ENCODE data around the gene CD46. TPM values are rescaled to one million over a fixed set of nuclear protein-coding genes. Genes with fewer than 3 reads are reported as not detected.
"Not testable (repeated sequence)": the region's sequence is repeated elsewhere in the genome, so short reads cannot be mapped to it uniquely, and the experiment has no call there.

The CD46 gene
- 100 to 1,000 TPM in 1 of 2 donors, 10 to 100 TPM in 1; 79.6 to 154 TPM for polyA plus RNA-seq

GRCh38 chr1:207751790-207752455 is at the start of gene CD46:
Gene CD46, plus strand, starts transcription at chr1:207752054. Its CDS starts 159 bp downstream, at chr1:207752213.
- H3K27ac ChIP-seq (ENCODE audit: low read depth in 2 of 2, low read length in 1 of 2): peak within 1 kb of the TSS; percentile 99

GRCh38 chr1:207702317-207702716 is 49.5 kb upstream of the CD46 start:
- no peak overlapping the region for H3K27ac ChIP-seq (ENCODE audit: low read depth in 2 of 2, low read length in 1 of 2)
- no peak overlapping the region for H3K4me3 ChIP-seq (ENCODE audit: low read depth in 1 of 2, low read length in 2 of 2)
- H3K4me1 ChIP-seq (ENCODE audit: control insufficient read depth in 2 of 2, insufficient read depth in 2 of 2, low read length in 1 of 2): no peaks in the 10 kb centered on the region
- H3K9me3 ChIP-seq (ENCODE audit: control insufficient read depth in 2 of 2, insufficient read depth in 1 of 2, low read depth in 1 of 2, low read length in 1 of 2): no peaks in the 10 kb centered on the region
- H3K36me3 ChIP-seq (ENCODE audit: control insufficient read depth in 2 of 2, insufficient read depth in 2 of 2, low read length in 1 of 2): no peaks in the 10 kb centered on the region
- 65 to 72% methylated on average over 1 of the region's 1 CpG for WGBS, 2 donors
- H3K27me3 ChIP-seq (ENCODE audit: control insufficient read depth in 1 of 2, insufficient read depth in 2 of 2, low read length in 2 of 2): no peaks in the 10 kb centered on the region

More at GRCh38 chr1:207751790-207752455, at the start of gene CD46:
- Histone ChIP-seq H3K4me3 (ENCODE audit: low read depth in 1 of 2, low read length in 2 of 2) (peak within 1 kb of the TSS; percentile 91 to 99), H3K27me3 (ENCODE audit: control insufficient read depth in 1 of 2, insufficient read depth in 2 of 2, low read length in 2 of 2) (no peaks in the 10 kb centered on the region), H3K4me1 (ENCODE audit: control insufficient read depth in 2 of 2, insufficient read depth in 2 of 2, low read length in 1 of 2) (peaks cover 2 to 8% of the 10 kb centered on the region in 2 donors), H3K9me3 (ENCODE audit: control insufficient read depth in 2 of 2, insufficient read depth in 1 of 2, low read depth in 1 of 2, low read length in 1 of 2) (no peaks in the 10 kb centered on the region), H3K36me3 (ENCODE audit: control insufficient read depth in 2 of 2, insufficient read depth in 2 of 2, low read length in 1 of 2) (no peaks in the 10 kb centered on the region)
- WGBS, 2 donors: 0% methylated on average over 55 of the region's 55 CpGs

- Histone ChIP-seq H3K9me3 (ENCODE audit: control insufficient read depth in 2 of 2, insufficient read depth in 1 of 2, low read depth in 1 of 2, low read length in 1 of 2) (no peaks in the 10 kb centered on the region), H3K27ac (ENCODE audit: low read depth in 2 of 2, low read length in 1 of 2) (no peak overlapping the region), H3K27me3 (ENCODE audit: control insufficient read depth in 1 of 2, insufficient read depth in 2 of 2, low read length in 2 of 2) (no peaks in the 10 kb centered on the region), H3K36me3 (ENCODE audit: control insufficient read depth in 2 of 2, insufficient read depth in 2 of 2, low read length in 1 of 2) (no peaks in the 10 kb centered on the region), H3K4me1 (ENCODE audit: control insufficient read depth in 2 of 2, insufficient read depth in 2 of 2, low read length in 1 of 2) (no peaks in the 10 kb centered on the region), H3K4me3 (ENCODE audit: low read depth in 1 of 2, low read length in 2 of 2) (no peak overlapping the region)
- WGBS, 2 donors: 92 to 97% methylated on average over 5 of the region's 5 CpGs
These were observed 48.1 kb upstream of the CD46 start for GRCh38 chr1:207703712-207704111.

- H3K27ac ChIP-seq (ENCODE audit: low read depth in 2 of 2, low read length in 1 of 2); H3K27me3 ChIP-seq (ENCODE audit: control insufficient read depth in 1 of 2, insufficient read depth in 2 of 2, low read length in 2 of 2); H3K9me3 ChIP-seq (ENCODE audit: control insufficient read depth in 2 of 2, insufficient read depth in 1 of 2, low read depth in 1 of 2, low read length in 1 of 2); H3K4me1 ChIP-seq (ENCODE audit: control insufficient read depth in 2 of 2, insufficient read depth in 2 of 2, low read length in 1 of 2); H3K4me3 ChIP-seq (ENCODE audit: low read depth in 1 of 2, low read length in 2 of 2); H3K36me3 ChIP-seq (ENCODE audit: control insufficient read depth in 2 of 2, insufficient read depth in 2 of 2, low read length in 1 of 2): not testable (repeated sequence)
- 62 to 63% methylated on average over 3 of the region's 3 CpGs for WGBS, 2 donors
These were observed 43.9 kb upstream of the CD46 start for GRCh38 chr1:207708004-207708403.

- Histone ChIP-seq H3K27ac (ENCODE audit: low read depth in 2 of 2, low read length in 1 of 2) (no peak overlapping the region), H3K4me1 (ENCODE audit: control insufficient read depth in 2 of 2, insufficient read depth in 2 of 2, low read length in 1 of 2) (no peaks in the 10 kb centered on the region), H3K9me3 (ENCODE audit: control insufficient read depth in 2 of 2, insufficient read depth in 1 of 2, low read depth in 1 of 2, low read length in 1 of 2) (no peaks in the 10 kb centered on the region), H3K27me3 (ENCODE audit: control insufficient read depth in 1 of 2, insufficient read depth in 2 of 2, low read length in 2 of 2) (no peaks in the 10 kb centered on the region), H3K36me3 (ENCODE audit: control insufficient read depth in 2 of 2, insufficient read depth in 2 of 2, low read length in 1 of 2) (no peaks in the 10 kb centered on the region), H3K4me3 (ENCODE audit: low read depth in 1 of 2, low read length in 2 of 2) (no peak overlapping the region)
- WGBS, 2 donors: 61 to 67% methylated on average over 5 of the region's 5 CpGs
These were observed 40.6 kb upstream of the CD46 start for GRCh38 chr1:207711285-207711684.

GRCh38 chr1:207712701-207713100 is 39.2 kb upstream of the CD46 start:
- H3K36me3 ChIP-seq (ENCODE audit: control insufficient read depth in 2 of 2, insufficient read depth in 2 of 2, low read length in 1 of 2); H3K9me3 ChIP-seq (ENCODE audit: control insufficient read depth in 2 of 2, insufficient read depth in 1 of 2, low read depth in 1 of 2, low read length in 1 of 2); H3K4me3 ChIP-seq (ENCODE audit: low read depth in 1 of 2, low read length in 2 of 2); H3K27me3 ChIP-seq (ENCODE audit: control insufficient read depth in 1 of 2, insufficient read depth in 2 of 2, low read length in 2 of 2); H3K27ac ChIP-seq (ENCODE audit: low read depth in 2 of 2, low read length in 1 of 2); H3K4me1 ChIP-seq (ENCODE audit: control insufficient read depth in 2 of 2, insufficient read depth in 2 of 2, low read length in 1 of 2): not testable (repeated sequence)
- WGBS, 2 donors: 71 to 77% methylated on average over 3 of the region's 3 CpGs

GRCh38 chr1:207713529-207713928 is 38.3 kb upstream of the CD46 start:
- no peaks in the 10 kb centered on the region for H3K4me1 ChIP-seq (ENCODE audit: control insufficient read depth in 2 of 2, insufficient read depth in 2 of 2, low read length in 1 of 2)
- H3K4me3 ChIP-seq (ENCODE audit: low read depth in 1 of 2, low read length in 2 of 2): no peak overlapping the region
- H3K9me3 ChIP-seq (ENCODE audit: control insufficient read depth in 2 of 2, insufficient read depth in 1 of 2, low read depth in 1 of 2, low read length in 1 of 2): no peaks in the 10 kb centered on the region
- WGBS, 2 donors: 91 to 97% methylated on average over 12 of the region's 12 CpGs
- H3K27me3 ChIP-seq (ENCODE audit: control insufficient read depth in 1 of 2, insufficient read depth in 2 of 2, low read length in 2 of 2): no peaks in the 10 kb centered on the region
- no peak overlapping the region for H3K27ac ChIP-seq (ENCODE audit: low read depth in 2 of 2, low read length in 1 of 2)
- no peaks in the 10 kb centered on the region for H3K36me3 ChIP-seq (ENCODE audit: control insufficient read depth in 2 of 2, insufficient read depth in 2 of 2, low read length in 1 of 2)

GRCh38 chr1:207719234-207719633 is 32.6 kb upstream of the CD46 start:
- H3K9me3 ChIP-seq (ENCODE audit: control insufficient read depth in 2 of 2, insufficient read depth in 1 of 2, low read depth in 1 of 2, low read length in 1 of 2): no peaks in the 10 kb centered on the region
- no peaks in the 10 kb centered on the region for H3K4me1 ChIP-seq (ENCODE audit: control insufficient read depth in 2 of 2, insufficient read depth in 2 of 2, low read length in 1 of 2)
- no peaks in the 10 kb centered on the region for H3K36me3 ChIP-seq (ENCODE audit: control insufficient read depth in 2 of 2, insufficient read depth in 2 of 2, low read length in 1 of 2)
- no peaks in the 10 kb centered on the region for H3K27me3 ChIP-seq (ENCODE audit: control insufficient read depth in 1 of 2, insufficient read depth in 2 of 2, low read length in 2 of 2)
- no peak overlapping the region for H3K27ac ChIP-seq (ENCODE audit: low read depth in 2 of 2, low read length in 1 of 2)
- no peak overlapping the region for H3K4me3 ChIP-seq (ENCODE audit: low read depth in 1 of 2, low read length in 2 of 2)
- 82 to 92% methylated on average over 2 of the region's 2 CpGs for WGBS, 2 donors

- not testable (repeated sequence) for H3K36me3 ChIP-seq (ENCODE audit: control insufficient read depth in 2 of 2, insufficient read depth in 2 of 2, low read length in 1 of 2); H3K4me3 ChIP-seq (ENCODE audit: low read depth in 1 of 2, low read length in 2 of 2); H3K9me3 ChIP-seq (ENCODE audit: control insufficient read depth in 2 of 2, insufficient read depth in 1 of 2, low read depth in 1 of 2, low read length in 1 of 2); H3K27ac ChIP-seq (ENCODE audit: low read depth in 2 of 2, low read length in 1 of 2); H3K27me3 ChIP-seq (ENCODE audit: control insufficient read depth in 1 of 2, insufficient read depth in 2 of 2, low read length in 2 of 2); H3K4me1 ChIP-seq (ENCODE audit: control insufficient read depth in 2 of 2, insufficient read depth in 2 of 2, low read length in 1 of 2)
- 85 to 89% methylated on average over 4 of the region's 4 CpGs for WGBS, 2 donors
These were observed 23.5 kb upstream of the CD46 start for GRCh38 chr1:207728200-207728858.
